Posterior vena cava (tissue), 2 donors: ENCODE data around the gene EFHD1. TPM values are rescaled to one million over a fixed set of nuclear protein-coding genes. Genes with fewer than 3 reads are reported as not detected.
A peak's percentile ranks its signal among the peaks of the same experiment; 100 is the strongest.
"Not testable (repeated sequence)": the region's sequence is repeated elsewhere in the genome, so short reads cannot be mapped to it uniquely, and the experiment has no call there.

ENCODE experiments used
- DNase-seq: peaks from one replicate; pipeline ENCODE4 v3.0.0-alpha.2; 2020; ENCODE audit warnings: low spot score
- intact Hi-C, 2 donors: fragments of 100-400 bp; cut with DNase I; formaldehyde crosslinking; loops; one replicate each; pipeline versions ENCODE4 v1.14.1 to v1.14.2; 2022 to 2023
- total RNA-seq, 2 donors: library from RNA; stranded (reverse); fragmentation: NEBNext Ultra II Directional; extraction: Animal tissue kit (Norgen Biotek cat#: 25700); gene quantifications; one replicate each; pipeline ENCODE4 v1.2.1, GENCODE V29; 2021
- donor health status: DM: yes; HTN: yes; CAD: no.
- donor health status: DM: yes; HTN: yes; CAD: no.

EFHD1 gene
- total RNA-seq, 2 donors from 2014 or later: 42.2 to 69.7 TPM

DNA sequence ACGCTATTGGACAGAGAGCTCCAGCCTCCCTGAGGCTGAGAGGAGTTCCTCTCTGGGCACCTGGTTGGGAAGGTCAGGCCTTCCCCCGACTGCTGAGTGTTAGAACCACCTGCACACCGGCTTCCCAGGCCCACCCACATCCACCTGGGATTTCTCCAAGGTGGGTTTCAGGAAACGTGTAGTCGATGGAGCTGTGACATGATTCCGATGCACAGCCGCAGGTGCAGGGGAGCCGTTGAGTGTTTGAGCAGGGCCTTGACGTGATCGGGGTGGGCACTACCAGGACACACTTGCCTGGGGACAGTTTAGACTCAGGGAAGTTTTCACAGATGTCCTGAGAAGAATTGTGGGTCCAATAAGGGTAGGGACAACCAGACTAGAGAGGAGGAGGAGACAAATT, 42.0 kb downstream of the EFHD1 start:
- intact Hi-C loops: loop anchor here in 1 of 2 donors (10.0 kb wide), 1 partner anchor 71 kb away; no protein-coding TSS in a partner anchor
- DNase-seq: peak; percentile 28

DNA sequence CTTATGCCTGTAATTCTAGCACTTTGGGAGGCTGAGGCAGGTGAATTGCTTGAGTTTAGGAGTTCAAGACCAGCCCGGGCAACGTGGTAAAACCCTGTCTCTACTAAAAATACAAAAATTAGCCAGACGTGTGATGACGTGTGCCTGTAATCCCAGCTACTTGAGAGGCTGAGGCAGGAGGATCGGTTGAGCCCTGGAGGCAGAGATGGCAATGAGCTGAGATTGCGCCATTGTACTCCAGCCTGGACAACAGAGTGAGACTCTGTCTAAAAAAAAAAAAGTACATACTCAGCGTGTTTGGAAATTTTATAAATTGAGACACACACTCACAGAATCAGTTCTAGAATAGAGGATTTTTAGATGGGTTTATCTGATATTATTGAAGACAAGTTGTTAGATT, 46.6 kb downstream of the EFHD1 start:
- DNase-seq: no peak
- intact Hi-C loops: no loop called here

DNA sequence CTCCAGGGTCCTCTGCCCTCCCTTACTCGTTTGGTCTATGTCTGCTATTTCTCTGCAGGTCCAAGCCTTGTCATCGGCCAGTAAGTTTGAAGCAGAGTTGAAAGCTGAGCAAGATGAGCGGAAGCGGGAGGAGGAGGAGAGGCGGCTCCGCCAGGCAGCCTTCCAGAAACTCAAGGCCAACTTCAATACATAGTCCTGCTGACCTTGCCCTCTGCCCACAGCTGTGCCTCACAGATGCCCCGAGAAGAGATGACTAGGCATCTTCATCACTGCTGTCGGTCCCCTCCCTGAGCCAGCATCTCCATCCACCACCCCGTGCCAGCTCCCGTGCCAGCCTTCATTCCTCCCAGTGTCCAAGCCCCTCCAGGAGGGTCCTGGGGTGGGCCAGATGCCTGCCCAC, 48.1 kb downstream of the EFHD1 start:
- DNase-seq: peak; percentile 54
- intact Hi-C loops: no loop called here

DNA sequence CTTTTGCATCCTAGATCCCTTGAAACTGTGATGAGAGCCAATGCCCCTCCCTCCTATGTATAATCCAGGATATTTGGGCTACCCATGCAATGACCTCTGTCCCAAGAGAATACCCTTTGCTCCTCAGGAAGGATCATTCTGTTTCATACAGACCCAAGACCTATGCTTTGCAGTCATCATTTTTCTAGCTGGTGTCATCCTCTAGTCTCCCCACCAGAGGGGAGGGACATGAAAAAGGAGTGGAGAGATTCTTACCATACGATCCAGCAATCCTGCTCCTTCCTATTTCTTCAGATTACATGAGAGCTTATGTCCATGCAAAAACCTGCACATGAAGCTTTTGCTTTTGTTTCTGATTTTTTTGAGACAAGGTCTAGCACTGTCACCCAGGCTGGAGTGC, 50.0 kb downstream of the EFHD1 start:
- intact Hi-C loops: no loop called here
- DNase-seq: no peak

DNA sequence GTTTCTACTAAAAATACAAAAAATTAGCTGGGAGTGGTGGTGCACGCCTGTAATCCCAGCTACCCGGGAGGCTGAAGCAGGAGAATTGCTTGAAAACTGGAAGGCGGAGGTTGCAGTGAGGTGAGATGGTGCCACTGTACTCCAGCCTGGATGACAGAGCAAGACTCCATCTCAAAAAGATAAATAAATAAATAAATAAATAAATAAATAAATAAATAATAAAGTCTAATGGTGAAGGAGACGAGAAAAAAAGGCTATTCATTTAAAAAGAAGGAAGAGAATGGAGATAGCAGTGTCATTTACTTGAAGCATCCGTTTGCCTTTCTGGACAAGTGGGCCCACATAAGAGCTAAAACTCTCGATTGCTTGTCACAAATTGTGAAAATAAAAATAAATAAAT, 52.0 kb downstream of the EFHD1 start:
- DNase-seq, intact Hi-C loops: not testable (repeated sequence)

DNA sequence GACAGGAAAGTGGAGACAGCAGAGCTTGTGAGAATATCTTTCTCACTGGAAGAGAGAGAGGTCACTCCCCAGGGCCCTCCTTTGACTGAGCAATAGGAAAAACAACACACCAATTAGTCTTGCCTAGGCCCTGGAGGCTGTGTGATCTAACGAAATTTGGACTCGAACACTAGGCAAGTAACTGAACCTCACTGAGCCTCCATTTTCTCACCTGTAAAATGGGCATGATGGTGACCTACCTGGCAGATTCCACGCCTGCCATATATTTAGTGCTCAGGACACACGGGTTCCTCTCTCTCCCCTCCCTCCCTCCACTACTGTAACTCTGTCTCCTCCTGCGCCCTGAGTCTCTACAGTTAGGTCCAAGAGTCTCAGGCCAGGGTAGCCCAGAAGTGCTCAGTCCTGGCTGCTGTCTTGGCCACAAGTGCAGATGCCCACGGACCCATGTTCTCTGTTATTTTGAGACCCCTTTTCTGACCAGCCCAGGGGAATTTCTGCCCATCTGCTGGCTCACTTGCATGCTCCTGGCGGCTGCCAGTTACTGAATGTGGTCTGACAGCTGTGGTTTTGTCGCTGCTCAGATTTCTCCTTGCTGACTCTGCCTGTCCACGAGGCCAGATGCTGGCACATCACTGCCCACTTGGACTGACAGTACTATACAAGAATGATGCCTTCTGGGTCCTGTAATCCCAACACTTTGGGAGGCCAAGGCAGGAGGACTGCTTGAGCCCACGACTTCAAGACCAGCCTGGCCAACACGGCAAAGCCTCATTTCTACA, 54.2 kb downstream of the EFHD1 start:
- peak; percentile 50 for DNase-seq
- intact Hi-C loops: no loop called here

DNA sequence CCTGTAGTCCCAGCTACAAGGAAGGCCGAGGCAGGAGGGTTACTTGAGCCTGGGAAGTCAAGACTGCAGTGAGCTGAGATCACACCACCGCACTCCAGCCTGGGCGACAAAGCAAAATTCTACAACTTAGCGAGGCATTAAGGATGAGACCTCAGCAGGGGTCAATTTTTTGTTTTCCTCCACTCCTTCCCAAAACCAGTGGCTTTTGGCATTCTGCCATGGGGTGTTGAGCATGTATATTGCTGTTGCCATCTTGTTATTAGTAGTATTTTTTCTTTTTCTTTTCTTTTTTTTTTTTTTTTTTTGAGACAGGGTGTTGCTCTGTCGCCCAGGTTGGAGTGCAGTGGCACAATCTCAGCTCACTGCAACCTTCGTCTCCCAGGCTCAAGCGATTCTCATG, 54.8 kb downstream of the EFHD1 start:
- no peak for DNase-seq
- intact Hi-C loops: no loop called here

DNA sequence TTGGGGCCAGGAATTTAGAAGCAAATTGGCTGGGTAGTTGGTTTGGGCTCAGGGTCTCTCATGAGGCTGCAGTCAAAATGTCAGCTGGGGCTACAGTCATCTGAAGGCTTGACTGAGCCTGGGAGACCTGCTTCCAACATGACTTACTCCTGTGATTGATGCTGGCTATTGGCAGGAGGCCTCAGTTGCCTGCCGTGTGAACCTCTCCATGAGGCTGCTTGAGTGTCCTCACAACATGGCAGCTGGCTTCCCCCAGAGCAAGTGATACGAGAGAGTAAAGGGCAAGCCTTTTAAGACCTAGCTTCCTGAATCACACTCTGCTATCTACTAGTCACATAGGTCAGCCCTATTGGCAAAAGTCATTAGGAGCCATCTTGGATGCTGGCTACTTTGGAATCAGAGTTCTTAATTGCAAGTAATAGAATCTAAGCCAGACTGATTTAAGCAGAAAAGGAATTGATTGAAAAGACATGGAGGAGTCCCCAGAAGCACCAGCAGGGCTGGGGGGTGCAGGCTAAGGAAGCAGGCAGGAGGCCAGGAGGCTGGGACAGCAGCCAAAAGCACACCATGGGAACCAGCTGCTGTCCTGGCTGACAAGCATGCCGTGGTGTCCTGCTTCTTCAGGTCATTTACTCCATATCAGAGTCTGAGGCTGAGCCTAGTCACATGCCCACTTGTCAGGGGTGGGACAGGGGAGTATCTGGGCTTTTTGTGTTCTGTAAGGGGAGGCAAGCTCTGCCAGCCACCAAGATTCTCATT, 55.9 kb downstream of the EFHD1 start:
- DNase-seq: peak; percentile 72
- intact Hi-C loops: no loop called here

DNA sequence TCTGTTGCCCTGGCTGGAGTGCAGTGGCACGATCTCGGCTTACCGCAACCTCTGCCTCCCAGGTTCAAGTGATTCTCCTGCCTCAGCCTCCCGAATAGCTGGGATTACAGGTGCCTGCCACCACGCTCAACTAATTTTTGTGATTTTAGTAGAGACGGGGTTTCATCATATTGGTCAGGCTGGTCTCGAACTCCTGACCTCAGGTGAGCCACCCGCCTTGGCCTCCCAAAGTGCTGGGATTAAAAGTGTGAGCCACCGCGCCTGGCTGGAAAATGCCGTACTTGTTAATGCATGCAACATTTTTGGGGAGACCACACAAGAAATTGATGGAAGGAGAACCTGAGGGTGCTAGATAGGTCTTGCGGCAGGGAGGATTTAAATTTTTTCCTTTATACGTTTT, 57.7 kb downstream of the EFHD1 start:
- DNase-seq: peak; percentile 60
- intact Hi-C loops: not testable (repeated sequence)

DNA sequence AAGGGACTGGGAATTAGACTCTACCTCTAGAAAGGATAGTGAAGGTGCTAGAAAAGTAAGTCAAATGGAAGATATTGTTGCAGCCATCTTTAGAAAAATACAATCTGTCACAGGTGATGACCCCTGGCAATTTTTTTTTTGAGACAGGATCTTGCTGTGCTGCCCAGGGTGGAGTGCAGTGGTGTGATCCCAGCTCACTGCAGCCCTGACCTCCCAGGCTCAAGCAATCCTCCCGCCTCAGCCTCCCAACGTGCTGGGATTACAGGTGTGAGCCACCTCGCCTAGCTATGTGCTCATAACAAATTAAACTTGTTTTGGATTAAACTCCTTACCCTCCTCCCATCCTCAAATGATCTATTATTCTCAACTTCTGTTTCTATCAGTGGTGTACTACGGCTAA, 59.9 kb downstream of the EFHD1 start:
- peak; percentile 42 for DNase-seq
- intact Hi-C loops: no loop called here

DNA sequence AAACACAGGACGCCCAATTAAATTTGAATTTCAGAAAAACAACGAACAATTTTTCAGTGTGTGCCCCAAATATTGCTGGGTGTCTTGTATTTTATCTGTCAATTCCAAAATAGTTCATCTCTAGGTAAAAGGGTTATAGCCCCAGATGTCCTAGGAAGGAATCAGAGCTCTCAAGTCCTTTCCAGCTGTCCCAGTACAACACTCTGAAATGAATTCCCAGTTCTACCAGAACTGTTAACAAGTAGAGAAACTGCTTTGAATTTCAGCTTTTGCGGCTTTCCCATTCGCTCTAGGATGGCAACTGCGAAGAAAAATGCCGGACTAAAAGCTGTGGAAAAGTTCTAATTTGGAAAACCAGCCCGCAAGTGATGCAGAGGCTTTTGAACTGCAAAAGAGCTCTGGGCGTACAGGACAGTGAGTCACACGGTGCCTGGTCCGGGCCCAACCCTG, 63.2 kb downstream of the EFHD1 start:
- DNase-seq: no peak
- intact Hi-C loops: no loop called here

DNA sequence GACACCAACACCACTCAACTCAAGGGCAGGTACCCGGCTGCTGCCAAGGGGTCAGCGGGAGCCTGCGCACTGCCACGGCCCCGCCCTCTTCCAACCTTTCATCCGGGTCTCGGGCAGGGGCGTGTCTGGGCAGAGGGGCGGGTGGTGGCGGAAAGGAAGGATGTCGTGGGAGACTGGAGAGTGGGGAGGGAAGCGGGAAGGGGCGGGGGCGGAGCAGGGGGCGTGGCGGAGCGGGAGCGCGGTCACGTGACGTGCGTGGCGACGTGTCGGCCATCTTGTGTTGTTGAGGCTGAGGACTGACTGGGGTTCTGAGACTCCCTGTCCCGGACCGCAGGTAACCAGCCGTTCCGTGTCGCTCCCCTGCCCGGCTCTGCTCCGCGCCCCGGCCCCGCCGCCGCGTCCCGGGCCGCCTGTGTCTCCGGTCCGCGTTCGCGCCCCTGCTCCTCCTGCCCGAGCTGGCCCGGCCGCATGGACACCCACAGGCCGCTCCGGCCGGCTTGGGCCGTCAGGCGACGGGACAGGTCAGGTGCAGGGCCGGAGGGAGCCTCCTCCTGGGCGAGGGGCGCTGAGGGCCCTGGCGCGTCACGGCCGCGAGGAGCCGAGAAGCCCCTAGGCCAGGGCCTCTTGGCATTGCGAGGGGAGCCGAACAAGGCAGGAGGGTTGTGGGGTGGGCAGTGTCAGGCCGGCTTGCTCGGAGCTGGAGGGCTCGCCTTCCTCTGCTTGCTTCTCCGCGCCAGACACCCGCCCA, 63.8 kb downstream of the EFHD1 start, which contains the start of gene GIGYF2:
GIGYF2 (plus strand) TSS at position 273 of the 748 bp plus-strand sequence. CDS start 37,867 bp downstream, outside the sequence.
- DNase-seq: peak; percentile 98
- intact Hi-C loops: no loop called here

DNA sequence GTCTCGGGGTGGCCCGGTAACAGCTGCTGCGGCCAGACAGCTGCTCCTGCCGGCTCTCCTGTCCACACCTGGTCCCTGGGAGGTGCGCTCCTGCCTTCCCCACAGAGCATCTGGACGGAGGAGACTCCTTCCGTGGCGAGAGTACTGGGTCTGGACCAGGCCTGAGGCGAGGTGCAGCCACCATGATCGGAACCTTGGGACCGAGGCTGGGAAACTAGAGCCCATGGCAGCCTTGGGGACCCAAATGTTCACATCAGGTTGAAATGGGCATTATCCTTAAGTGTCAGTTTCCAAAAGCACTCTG, 64.4 kb downstream of the EFHD1 start:
- DNase-seq: no peak
- intact Hi-C loops: no loop called here

DNA sequence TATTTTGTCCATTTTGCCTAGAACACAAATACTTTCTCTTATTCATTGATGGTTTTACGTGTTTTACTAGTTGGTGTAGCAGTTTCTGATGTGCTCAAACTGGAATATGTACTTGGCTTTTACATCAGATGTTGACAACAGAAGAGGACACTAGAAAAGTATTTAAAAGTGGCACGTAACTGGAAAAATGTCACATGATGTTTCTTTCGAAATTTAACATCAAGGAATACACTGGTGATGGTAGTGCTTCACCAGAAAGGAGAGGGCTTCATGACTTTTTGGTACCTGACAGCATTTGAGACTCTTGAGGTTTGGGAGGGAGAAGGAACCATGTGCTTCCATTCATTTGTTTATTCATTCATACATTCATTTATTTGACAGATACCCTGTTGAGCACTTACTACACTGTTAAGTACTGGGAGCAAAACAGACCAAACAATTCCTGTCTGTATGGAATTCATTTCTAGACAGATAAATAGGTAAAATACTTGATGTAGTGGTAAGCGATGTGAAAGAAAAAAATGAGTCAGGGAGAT, 65.2 kb downstream of the EFHD1 start:
- no peak for DNase-seq
- intact Hi-C loops: no loop called here

DNA sequence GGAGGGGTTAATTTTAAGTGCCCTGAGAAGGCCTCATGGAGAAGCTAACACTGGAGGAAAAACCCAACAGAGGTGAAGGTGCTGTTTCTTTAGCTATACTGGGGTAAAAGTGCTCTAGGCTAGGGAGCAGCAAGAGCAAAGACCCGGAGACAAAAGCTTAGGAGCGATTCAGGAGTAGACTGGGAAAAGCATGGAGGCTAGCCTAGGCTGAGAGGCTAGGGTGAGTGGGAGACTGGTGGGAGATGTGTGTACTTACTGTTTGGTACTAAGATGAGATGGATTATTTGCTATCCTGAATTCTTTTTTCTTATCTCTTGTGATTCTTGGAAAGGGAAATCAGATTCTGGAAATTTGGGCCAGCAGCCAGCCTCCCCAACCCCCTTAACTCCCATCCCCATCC, 65.7 kb downstream of the EFHD1 start:
- DNase-seq: no peak
- intact Hi-C loops: no loop called here

DNA sequence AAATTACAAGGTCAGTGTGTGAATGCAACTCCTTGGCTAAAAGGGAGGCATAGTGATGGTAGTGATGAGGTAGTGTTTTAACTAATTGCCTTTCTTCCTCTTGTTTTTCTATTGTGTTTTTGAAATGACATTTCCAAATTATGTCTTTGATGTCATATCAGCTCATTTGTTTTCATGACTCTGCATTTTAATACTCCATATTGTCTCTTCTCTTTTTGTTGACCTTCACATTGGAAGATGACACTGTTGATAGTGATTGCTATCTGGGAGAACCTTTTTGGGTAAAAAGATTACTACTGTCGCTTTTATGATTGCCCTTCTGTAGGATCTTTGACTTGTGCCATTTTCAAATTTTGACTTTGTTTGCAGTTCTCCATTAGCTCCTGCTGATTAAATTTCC, 66.8 kb downstream of the EFHD1 start:
- intact Hi-C loops: no loop called here
- no peak for DNase-seq

DNA sequence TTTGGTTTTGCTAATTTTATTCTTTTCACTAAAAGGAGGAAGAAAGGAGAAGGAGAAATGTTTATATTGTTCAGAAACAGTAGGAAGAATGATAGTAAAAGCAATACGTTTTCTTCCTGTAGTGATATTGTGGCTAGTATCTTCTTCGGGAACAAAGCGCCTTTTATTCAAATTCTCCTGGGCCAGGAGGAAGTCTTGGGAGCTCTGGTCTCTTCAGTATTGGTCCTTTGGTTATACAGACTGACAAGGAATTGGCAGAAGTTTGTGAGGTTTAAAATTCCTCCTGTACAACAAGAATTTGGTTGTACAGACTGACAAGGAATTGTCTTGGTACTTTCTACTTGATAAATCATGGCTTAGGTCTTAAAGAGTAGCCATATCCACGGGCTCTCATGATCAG, 73.7 kb downstream of the EFHD1 start:
- no peak for DNase-seq
- intact Hi-C loops: no loop called here

DNA sequence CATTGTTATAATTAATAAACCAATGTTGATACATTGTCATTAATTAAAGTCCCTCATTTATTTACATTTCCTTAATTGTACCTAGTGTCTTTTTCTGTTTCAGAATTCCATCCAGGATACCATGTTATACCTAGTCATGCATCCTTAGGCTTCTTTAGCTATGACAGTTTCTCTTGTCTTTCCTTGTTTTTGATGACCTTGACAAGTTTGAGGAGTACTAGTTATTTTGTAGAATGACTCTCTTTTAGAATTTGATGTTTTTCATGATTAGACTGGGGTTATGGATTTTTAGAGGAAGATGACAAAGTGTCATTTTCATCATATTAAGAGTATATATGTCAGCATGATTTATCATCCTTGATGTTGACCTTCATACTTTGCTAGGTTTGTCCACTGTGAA, 80.1 kb downstream of the EFHD1 start:
- intact Hi-C loops: no loop called here

DNA sequence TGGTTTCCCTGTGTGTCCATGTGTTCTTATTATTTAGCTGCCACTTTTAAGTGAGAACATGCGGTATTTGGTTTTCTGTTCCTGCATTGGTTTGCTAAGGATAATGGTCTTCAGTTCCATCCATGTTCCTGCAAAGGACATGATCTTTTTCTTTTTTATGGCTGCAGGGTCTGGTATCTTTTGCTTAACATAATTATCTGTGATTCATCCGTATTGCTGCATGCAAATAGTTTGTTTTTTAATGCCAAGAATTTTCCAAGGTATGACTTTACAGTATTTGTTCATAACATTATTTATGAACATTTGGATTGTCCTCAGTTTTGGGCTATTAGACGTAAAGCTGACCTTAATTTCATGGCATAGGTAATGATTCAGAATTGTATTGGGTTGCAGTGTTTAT, 81.6 kb downstream of the EFHD1 start:
- DNase-seq: no peak
- intact Hi-C loops: no loop called here

More for the DNA sequence above, 80.1 kb downstream of the EFHD1 start:
- no peak for DNase-seq

DNA sequence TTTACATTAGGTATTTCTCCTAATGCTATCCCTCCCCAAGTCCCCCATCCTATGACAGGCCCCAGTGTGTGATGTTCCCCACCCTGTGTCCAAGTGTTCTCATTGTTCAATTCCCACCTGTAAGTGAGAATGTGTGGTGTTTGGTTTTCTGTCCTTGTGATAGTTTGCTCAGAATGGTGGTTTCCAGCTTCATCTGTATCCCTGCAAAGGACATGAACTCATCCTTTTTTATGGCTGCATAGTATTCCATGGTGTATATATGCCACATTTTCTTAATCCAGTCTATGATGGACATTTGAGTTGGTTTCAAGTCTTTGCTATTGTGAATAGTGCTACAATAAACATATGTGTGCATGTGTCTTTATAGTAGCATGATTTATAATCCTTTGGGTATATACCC, 86.7 kb downstream of the EFHD1 start:
- intact Hi-C loops: not testable (repeated sequence)

More for the DNA sequence above, 86.7 kb downstream of the EFHD1 start:
- DNase-seq: not testable (repeated sequence)
